ENCODE results near the gene HLA-DOB. TPM values are rescaled to one million over a fixed set of nuclear protein-coding genes. Genes with fewer than 3 reads are reported as not detected.

Gene HLA-DOB
- total and polyA plus RNA-seq, 2 donors (not counting 3 experiments of a cell fraction or from before 2014, with no cell fraction given) = 0.46 to 0.54 TPM

DNA sequence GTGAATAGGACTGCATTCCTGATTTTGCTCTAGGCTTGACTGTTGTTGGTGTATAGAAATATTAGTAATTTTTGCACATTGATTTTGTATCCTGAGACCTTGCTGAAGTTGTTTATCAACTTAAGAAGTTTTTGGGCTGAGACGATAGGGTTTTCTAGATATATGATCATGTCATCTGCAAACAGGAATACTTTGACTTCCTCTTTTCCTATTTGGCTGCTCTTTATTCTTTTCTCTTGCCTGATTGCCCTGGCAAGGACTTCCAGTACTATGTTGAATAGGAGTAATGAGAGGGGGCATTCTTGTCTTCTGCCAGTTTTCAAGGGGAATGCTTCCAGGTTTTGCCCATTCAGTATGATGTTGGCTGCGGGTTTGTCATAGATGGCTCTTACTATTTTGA, 13.4 kb downstream of the HLA-DOB start:
- dilution Hi-C loops (cut with MboI; ENCODE audit: extremely low pct_ligation_motif_present, low sequenced_read_pairs) (no loop called here), intact Hi-C loops (cut with micrococcal nuclease) (no loop called here)
- Histone ChIP-seq H3K4me2 (ENCODE audit: insufficient read depth, low read length) (no peak overlapping the region), H3K27ac (ENCODE audit: insufficient read depth, low read depth, low read length) (no peak overlapping the region), H3K36me3 (ENCODE audit: control insufficient read depth in 2 of 2, extremely low read depth in 1 of 2, insufficient read depth in 2 of 2, low read length in 2 of 2) (no peaks in the 10 kb centered on the region), H3K4me3 (replicated peaks in 1 of 3; ENCODE audit: insufficient read depth in 1 of 3, low read depth in 1 of 3, low read length in 3 of 3) (no peak overlapping the region), H4K20me1 (replicated peaks; ENCODE audit: control insufficient read depth, extremely low read depth, insufficient read depth, low read length) (no peaks in the 10 kb centered on the region), H3K9ac (replicated peaks; ENCODE audit: extremely low read depth, insufficient read depth, low read length) (no peak overlapping the region), H3K9me3 (replicated peaks; ENCODE audit: control insufficient read depth, insufficient read depth, low read length) (no peaks in the 10 kb centered on the region), H3K4me1 (ENCODE audit: control insufficient read depth, extremely low read depth, insufficient read depth, low read length) (no peaks in the 10 kb centered on the region), H3K9me1 (replicated peaks; ENCODE audit: control insufficient read depth, extremely low read depth, insufficient read depth, low read length) (no peaks in the 10 kb centered on the region), H2AFZ (ENCODE audit: low read depth, low read length) (no peak overlapping the region), H3K79me2 (ENCODE audit: control insufficient read depth, insufficient read depth, low read length) (no peaks in the 10 kb centered on the region), H3K27me3 (ENCODE audit: control insufficient read depth in 2 of 2, insufficient read depth in 2 of 2, low read length in 2 of 2) (peaks cover 29 to 60% of the 10 kb centered on the region in 2 experiments)
- BruUV-seq (replicated peaks) = no TSS peak
- no peak for DNase-seq (ENCODE audit: low read depth, low spot score)
- no peak for TF ChIP-seq POLR2AphosphoS5 (IDR thresholded peaks at IDR 0.05; ENCODE audit: insufficient read depth, low read depth, low read length)
- TF ChIP-seq POLR2A (IDR thresholded peaks at IDR 0.05; ENCODE audit: low read depth, low read length) = no peak
- TF ChIP-seq FOS (IDR thresholded peaks at IDR 0.05; ENCODE audit: borderline replicate concordance, insufficient read depth, low read length) = no peak
- no peak for TF ChIP-seq EZH2 (IDR thresholded peaks at IDR 0.05; ENCODE audit: borderline replicate concordance, low read depth, low read length, severe bottlenecking)
- TF ChIP-seq, protein P1, sequence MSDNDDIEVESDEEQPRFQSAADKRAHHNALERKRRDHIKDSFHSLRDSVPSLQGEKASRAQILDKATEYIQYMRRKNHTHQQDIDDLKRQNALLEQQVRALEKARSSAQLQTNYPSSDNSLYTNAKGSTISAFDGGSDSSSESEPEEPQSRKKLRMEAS (IDR thresholded peaks at IDR 0.05; ENCODE audit: insufficient read depth, insufficient read length) = no peak
- no peak for TF ChIP-seq JUN (IDR thresholded peaks at IDR 0.05; ENCODE audit: borderline replicate concordance, insufficient read depth, insufficient read length, low read depth)
- TF ChIP-seq, protein P2, sequence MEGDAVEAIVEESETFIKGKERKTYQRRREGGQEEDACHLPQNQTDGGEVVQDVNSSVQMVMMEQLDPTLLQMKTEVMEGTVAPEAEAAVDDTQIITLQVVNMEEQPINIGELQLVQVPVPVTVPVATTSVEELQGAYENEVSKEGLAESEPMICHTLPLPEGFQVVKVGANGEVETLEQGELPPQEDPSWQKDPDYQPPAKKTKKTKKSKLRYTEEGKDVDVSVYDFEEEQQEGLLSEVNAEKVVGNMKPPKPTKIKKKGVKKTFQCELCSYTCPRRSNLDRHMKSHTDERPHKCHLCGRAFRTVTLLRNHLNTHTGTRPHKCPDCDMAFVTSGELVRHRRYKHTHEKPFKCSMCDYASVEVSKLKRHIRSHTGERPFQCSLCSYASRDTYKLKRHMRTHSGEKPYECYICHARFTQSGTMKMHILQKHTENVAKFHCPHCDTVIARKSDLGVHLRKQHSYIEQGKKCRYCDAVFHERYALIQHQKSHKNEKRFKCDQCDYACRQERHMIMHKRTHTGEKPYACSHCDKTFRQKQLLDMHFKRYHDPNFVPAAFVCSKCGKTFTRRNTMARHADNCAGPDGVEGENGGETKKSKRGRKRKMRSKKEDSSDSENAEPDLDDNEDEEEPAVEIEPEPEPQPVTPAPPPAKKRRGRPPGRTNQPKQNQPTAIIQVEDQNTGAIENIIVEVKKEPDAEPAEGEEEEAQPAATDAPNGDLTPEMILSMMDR (IDR thresholded peaks at IDR 0.05; ENCODE audit: extremely low read depth in 1 of 2, insufficient read depth in 1 of 2, low read depth in 1 of 2, low read length in 2 of 2) = no peak
- TF ChIP-seq GATA2 (IDR thresholded peaks at IDR 0.05; ENCODE audit: insufficient read depth, insufficient read length, low read depth, low read length) = no peak
- no peak for TF ChIP-seq MYC (IDR thresholded peaks at IDR 0.05; ENCODE audit: low read depth, low read length)
- CTCF ChIA-PET = interaction anchor here (1.9 kb wide), 1 partner anchor 65 kb away, joined by 13 read pairs; no protein-coding TSS in a partner anchor
- POLR2A ChIA-PET = interaction anchor here (0.6 kb wide), 1 partner anchor 117 kb away, joined by 3 read pairs; no protein-coding TSS in a partner anchor
- FAIRE-seq = no peak
